NT2/D1 (cell line): ENCODE data around the gene ATP5PD.
"Not testable (repeated sequence)": the region's sequence is repeated elsewhere in the genome, so short reads cannot be mapped to it uniquely, and the experiment has no call there.

Experiments
- SUZ12 ChIP-seq: IDR thresholded peaks from 2 replicates; pipeline ENCODE4 v1.6.1; 2011; ENCODE audit not compliant: insufficient read length, insufficient read depth; ENCODE audit errors: extremely low read depth
- YY1 ChIP-seq: IDR thresholded peaks from 2 replicates; pipeline ENCODE4 v1.6.1; 2011; ENCODE audit not compliant: insufficient read length, insufficient read depth

DNA sequence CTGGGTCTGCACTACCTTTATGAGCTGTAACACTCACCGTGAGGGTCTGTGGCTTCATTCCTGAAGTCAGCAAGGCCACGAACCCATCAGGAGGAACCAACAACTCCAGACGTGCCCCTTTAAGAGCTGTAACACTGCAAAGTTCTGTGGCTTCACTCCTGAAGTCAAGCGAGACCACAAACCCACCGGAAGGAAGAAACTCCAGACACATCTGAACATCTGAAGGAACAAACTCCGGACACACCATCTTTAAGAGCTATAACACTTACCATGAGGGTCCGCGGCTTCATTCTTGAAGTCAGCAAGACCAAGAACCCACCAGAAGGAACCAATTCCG lies 21.4 kb downstream of the ATP5PD start:
- TF ChIP-seq YY1, SUZ12: not testable (repeated sequence)
